PC-3 (cell line): ENCODE data around the gene ATG13. TPM values are rescaled to one million over a fixed set of nuclear protein-coding genes. Genes with fewer than 3 reads are reported as not detected.

Source experiments
- ATAC-seq: fragments of 200-7000 bp; cut with Tn5 transposase; 2 replicates; pipeline ENCODE4 v1.9.1; 2020; ENCODE audit warnings: mild to moderate bottlenecking, moderate library complexity
- BruUV-seq: library from RNA; stranded (reverse); fragments of 400-500 nt; replicated peaks from 2 replicates; lab custom pipeline; 2021; lab: Mats Ljungman, UMichigan
- CTCF ChIA-PET: fragments of 300-600 bp; sonication (Branson Sonifier 250); formaldehyde crosslinking; loops from one replicate; lab custom pipeline; 2022; ENCODE audit warnings: antibody characterized with exemption; lab: Charles Lee
- POLR2A ChIA-PET: fragments of 300-600 bp; sonication (Branson Sonifier 250); formaldehyde crosslinking; loops from one replicate; lab custom pipeline; 2022; ENCODE audit warnings: antibody characterized with exemption; ENCODE audit not compliant: unreplicated experiment; lab: Charles Lee
- DNase-seq: peaks from one replicate; pipeline ENCODE4 v3.0.0-alpha.2; 2015
- H2AFZ ChIP-seq: fragments of 300-600 bp; sonication (generic); 2 replicates; pipeline ENCODE4 v1.6.0; 2016; ENCODE audit warnings: antibody characterized with exemption, low read length
- H3F3A ChIP-seq: fragments of 300-600 bp; sonication (generic); one replicate; pipeline ENCODE4 v1.6.0; 2017; ENCODE audit warnings: antibody characterized with exemption, low read length, control low read depth, mild to moderate bottlenecking; ENCODE audit not compliant: unreplicated experiment
- H3K27ac ChIP-seq: fragments of 300-600 bp; sonication (generic); 2 replicates; pipeline ENCODE4 v1.5.1; 2016; ENCODE audit warnings: mild to moderate bottlenecking, low read length
- H3K27me3 ChIP-seq: fragments of 300-600 bp; sonication (generic); 2 replicates; pipeline ENCODE4 v1.6.1; 2016; ENCODE audit warnings: low read length, mixed read lengths
- H3K36me3 ChIP-seq: fragments of 300-600 bp; sonication (generic); 2 replicates; pipeline ENCODE4 v1.6.1; 2016; ENCODE audit warnings: low read depth, mixed run types, low read length, mixed read lengths
- H3K4me1 ChIP-seq: fragments of 300-600 bp; sonication (generic); 2 replicates; pipeline ENCODE4 v1.5.1; 2016; ENCODE audit warnings: low read length; ENCODE audit not compliant: insufficient read depth
- H3K4me2 ChIP-seq: fragments of 300-600 bp; sonication (generic); 2 replicates; pipeline ENCODE4 v1.6.0; 2016; ENCODE audit warnings: low read length
- H3K4me3 ChIP-seq: fragments of 300-600 bp; sonication (generic); 2 replicates; pipeline ENCODE4 v1.5.1; 2016; ENCODE audit warnings: mild to moderate bottlenecking, low read length, mixed read lengths
- H3K79me2 ChIP-seq: fragments of 300-600 bp; sonication (generic); 2 replicates; pipeline ENCODE4 v1.6.1; 2017; ENCODE audit warnings: low read length, mixed read lengths
- H3K9ac ChIP-seq: fragments of 300-600 bp; sonication (generic); 2 replicates; pipeline ENCODE4 v1.6.0; 2016; ENCODE audit warnings: mild to moderate bottlenecking, low read length
- H3K9me2 ChIP-seq: fragments of 300-600 bp; sonication (generic); replicated peaks from 2 replicates; pipeline ENCODE4 v1.6.1; 2016; ENCODE audit warnings: mixed run types, low read length, mixed read lengths
- H3K9me3 ChIP-seq: fragments of 300-600 bp; sonication (generic); 2 replicates; pipeline ENCODE4 v1.6.1; 2016; ENCODE audit warnings: low read length, mixed read lengths
- H4K20me1 ChIP-seq: fragments of 300-600 bp; sonication (generic); 2 replicates; pipeline ENCODE4 v1.6.1; 2016; ENCODE audit warnings: low read length, mixed read lengths
- EZH2 ChIP-seq: fragments of 300-600 bp; sonication (generic); IDR thresholded peaks from one replicate; pipeline ENCODE4 v1.6.1; 2017; ENCODE audit warnings: antibody characterized with exemption, mild to moderate bottlenecking, low read length; ENCODE audit not compliant: unreplicated experiment
- EZH2phosphoT487 ChIP-seq: fragments of 300-600 bp; sonication (generic); IDR thresholded peaks from 2 replicates; pipeline ENCODE4 v1.6.1; 2018; ENCODE audit warnings: mild to moderate bottlenecking, antibody characterized with exemption, low read length, borderline replicate concordance
- intact Hi-C: fragments of 100-400 bp; cut with micrococcal nuclease; formaldehyde crosslinking; loops from 2 replicates; pipeline ENCODE4 v1.9.0; 2023
- total RNA-seq: library from RNA; depleted of rRNA; stranded (reverse); fragments of >200 nt; gene quantifications from 2 replicates; pipeline ENCODE4 v1.2.3, GENCODE V29; 2014
- TF ChIP-seq, protein P1 (sequence below): fragments of 300-600 bp; sonication (generic); conservative IDR thresholded peaks from 2 replicates; pipeline ENCODE4 v1.5.1; 2017; ENCODE audit warnings: antibody characterized with exemption, low read depth, mild to moderate bottlenecking, low read length

The ATG13 gene
- total RNA-seq, 1 experiment from 2014 or later = 95.0 TPM

DNA sequence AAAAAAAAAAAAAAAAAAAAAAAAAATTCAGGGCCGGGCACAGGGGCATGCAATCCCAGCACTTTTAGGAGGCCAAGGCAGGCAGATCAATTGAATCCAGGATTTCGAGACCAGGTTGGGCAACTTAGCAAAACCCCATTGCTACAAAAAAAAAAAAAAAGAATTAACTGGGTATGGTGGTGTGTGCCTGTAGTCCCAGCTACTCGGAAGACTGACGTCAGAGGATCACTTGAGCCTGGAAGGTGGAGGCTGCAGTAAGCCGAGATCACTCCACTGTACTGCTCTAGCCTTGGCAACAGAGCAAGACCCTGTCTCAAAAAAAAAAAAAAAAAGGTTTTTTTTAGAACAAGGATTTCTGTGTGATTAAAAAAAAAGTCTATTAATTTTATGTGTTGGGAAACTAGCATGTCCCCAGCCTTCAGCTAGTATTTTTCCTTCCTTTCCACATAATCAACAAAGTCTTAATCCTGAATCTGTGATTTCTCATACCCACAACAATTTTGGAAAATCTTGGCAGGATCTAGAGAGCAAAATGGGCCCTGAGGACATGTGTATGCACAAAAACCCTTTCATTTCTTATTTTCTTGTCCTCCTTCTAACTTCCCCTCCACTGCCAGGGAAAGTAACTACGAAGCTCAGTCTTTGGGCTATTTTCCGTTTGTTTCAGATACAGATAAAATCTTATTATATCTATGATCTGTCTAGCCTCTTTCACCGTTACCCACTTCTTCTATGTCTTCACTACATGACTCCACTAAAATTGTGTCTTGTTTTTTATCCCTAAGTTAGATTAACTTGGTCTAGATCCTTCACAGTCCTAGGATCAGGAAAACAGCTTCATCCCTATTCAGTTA, 17.8 kb upstream of the ATG13 start:
- no peaks in the 10 kb centered on the region for H3K36me3 ChIP-seq
- H4K20me1 ChIP-seq = no peaks in the 10 kb centered on the region
- DNase-seq (no peak), ATAC-seq (no peak)
- no peak overlapping the region for H3K9ac ChIP-seq
- H3K9me3 ChIP-seq = no peaks in the 10 kb centered on the region
- peaks cover under 1% of the 10 kb centered on the region for H3K4me1 ChIP-seq
- H3F3A ChIP-seq = no peaks in the 10 kb centered on the region
- intact Hi-C loops = no loop called here
- no peaks in the 10 kb centered on the region for H3K9me2 ChIP-seq
- no peak overlapping the region for H3K4me2 ChIP-seq
- TF ChIP-seq EZH2 (no peak), EZH2phosphoT487 (no peak)
- TF ChIP-seq, protein P1, sequence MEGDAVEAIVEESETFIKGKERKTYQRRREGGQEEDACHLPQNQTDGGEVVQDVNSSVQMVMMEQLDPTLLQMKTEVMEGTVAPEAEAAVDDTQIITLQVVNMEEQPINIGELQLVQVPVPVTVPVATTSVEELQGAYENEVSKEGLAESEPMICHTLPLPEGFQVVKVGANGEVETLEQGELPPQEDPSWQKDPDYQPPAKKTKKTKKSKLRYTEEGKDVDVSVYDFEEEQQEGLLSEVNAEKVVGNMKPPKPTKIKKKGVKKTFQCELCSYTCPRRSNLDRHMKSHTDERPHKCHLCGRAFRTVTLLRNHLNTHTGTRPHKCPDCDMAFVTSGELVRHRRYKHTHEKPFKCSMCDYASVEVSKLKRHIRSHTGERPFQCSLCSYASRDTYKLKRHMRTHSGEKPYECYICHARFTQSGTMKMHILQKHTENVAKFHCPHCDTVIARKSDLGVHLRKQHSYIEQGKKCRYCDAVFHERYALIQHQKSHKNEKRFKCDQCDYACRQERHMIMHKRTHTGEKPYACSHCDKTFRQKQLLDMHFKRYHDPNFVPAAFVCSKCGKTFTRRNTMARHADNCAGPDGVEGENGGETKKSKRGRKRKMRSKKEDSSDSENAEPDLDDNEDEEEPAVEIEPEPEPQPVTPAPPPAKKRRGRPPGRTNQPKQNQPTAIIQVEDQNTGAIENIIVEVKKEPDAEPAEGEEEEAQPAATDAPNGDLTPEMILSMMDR = no peak
- H3K4me3 ChIP-seq = no peak overlapping the region
- no peak overlapping the region for H2AFZ ChIP-seq
- BruUV-seq = no TSS peak
- ChIA-PET CTCF (no interaction called here), POLR2A (no interaction called here)
- H3K79me2 ChIP-seq = no peaks in the 10 kb centered on the region
- H3K27ac ChIP-seq = no peak overlapping the region
- H3K27me3 ChIP-seq = no peaks in the 10 kb centered on the region

DNA sequence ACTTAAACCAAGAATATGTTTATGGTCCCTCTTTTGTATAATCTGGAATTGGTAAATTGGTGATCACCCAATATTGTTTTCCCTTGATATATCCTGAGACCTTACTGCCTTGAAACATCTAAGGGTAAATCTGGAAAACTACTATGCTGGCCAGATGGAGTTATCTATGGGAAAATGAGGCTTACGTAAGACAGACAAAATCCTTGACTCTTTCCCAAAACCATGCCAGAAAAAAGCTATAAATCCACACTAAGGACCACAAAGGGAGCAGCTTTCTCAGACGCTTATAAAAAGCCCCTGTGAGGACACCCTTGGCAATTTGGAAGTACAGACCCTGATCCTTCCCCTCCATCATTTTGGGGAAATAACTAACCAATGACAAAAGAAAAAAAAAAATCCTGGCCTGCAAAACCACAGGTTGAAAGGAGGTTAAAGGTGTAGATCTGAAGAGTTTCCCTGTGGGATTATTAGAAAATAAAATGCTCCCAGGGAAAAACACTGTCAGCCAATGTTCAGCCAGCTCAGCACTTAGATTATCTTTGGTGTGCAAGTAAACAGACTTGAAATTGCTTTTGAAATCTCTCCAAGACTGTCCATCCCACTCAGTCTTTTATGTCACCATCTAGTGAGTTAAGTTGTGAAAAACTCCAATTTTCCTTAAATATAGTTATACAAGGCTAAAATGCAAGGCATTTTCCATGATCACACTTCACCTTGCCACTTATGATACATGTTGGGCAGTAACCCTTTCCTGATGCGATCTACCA, 17.0 kb upstream of the ATG13 start:
- ATAC-seq (no peak), DNase-seq (no peak)
- Histone ChIP-seq H3K27ac (no peak overlapping the region), H3K4me2 (no peak overlapping the region), H4K20me1 (no peaks in the 10 kb centered on the region), H3F3A (no peaks in the 10 kb centered on the region), H3K36me3 (no peaks in the 10 kb centered on the region), H3K9ac (no peak overlapping the region), H3K4me1 (no peaks in the 10 kb centered on the region), H3K4me3 (no peak overlapping the region), H3K9me3 (no peaks in the 10 kb centered on the region), H3K79me2 (no peaks in the 10 kb centered on the region), H2AFZ (no peak overlapping the region), H3K27me3 (no peaks in the 10 kb centered on the region), H3K9me2 (no peaks in the 10 kb centered on the region)
- no TSS peak for BruUV-seq
- TF ChIP-seq, protein P1 = no peak
- TF ChIP-seq EZH2phosphoT487 (no peak), EZH2 (no peak)
- intact Hi-C loops = no loop called here
- ChIA-PET CTCF (no interaction called here), POLR2A (no interaction called here)
